PC-9 (cell line): ENCODE results near the gene RIPOR3. TPM values are rescaled to one million over a fixed set of nuclear protein-coding genes. Genes with fewer than 3 reads are reported as not detected.

ENCODE experiments used
- BruUV-seq: library from RNA; stranded (reverse); fragments of 400-500 nt; replicated peaks from 2 replicates; lab custom pipeline; 2021; lab: Mats Ljungman, UMichigan
- CTCF ChIA-PET: fragments of 300-600 bp; sonication (Branson Sonifier 250); formaldehyde crosslinking; loops from one replicate; lab custom pipeline; 2022; ENCODE audit warnings: antibody characterized with exemption; lab: Charles Lee
- POLR2A ChIA-PET: fragments of 300-600 bp; sonication (Branson Sonifier 250); formaldehyde crosslinking; loops from one replicate; lab custom pipeline; 2022; ENCODE audit warnings: antibody characterized with exemption; ENCODE audit not compliant: unreplicated experiment; lab: Charles Lee
- DNase-seq, 2 experiments: peaks; one replicate each; pipeline versions ENCODE4 v3.0.0 to v3.0.0-alpha.2; 2015 to 2022; ENCODE audit warnings: mixed read lengths in 1 of 2
- H2AFZ ChIP-seq: fragments of 200-600 bp; sonication (generic); 2 replicates; pipeline ENCODE4 v1.8.1; 2017; ENCODE audit warnings: antibody characterized with exemption
- H3F3A ChIP-seq: fragments of 200-600 bp; sonication (generic); 2 replicates; pipeline ENCODE4 v1.8.1; 2017; ENCODE audit warnings: antibody characterized with exemption, mild to moderate bottlenecking, low read depth; ENCODE audit not compliant: insufficient read depth
- H3K27ac ChIP-seq: fragments of 200-600 bp; sonication (generic); 2 replicates; pipeline ENCODE4 v1.6.1; 2016; ENCODE audit warnings: mixed run types
- H3K27me3 ChIP-seq: fragments of 200-600 bp; sonication (generic); 2 replicates; pipeline ENCODE4 v1.6.1; 2016; ENCODE audit warnings: low read depth, mixed run types; ENCODE audit not compliant: insufficient read depth
- H3K36me3 ChIP-seq: fragments of 200-600 bp; sonication (generic); 2 replicates; pipeline ENCODE4 v1.6.1; 2016; ENCODE audit warnings: low read depth, mixed run types
- H3K4me1 ChIP-seq: fragments of 200-600 bp; sonication (generic); replicated peaks from 2 replicates; pipeline ENCODE4 v1.6.1; 2016; ENCODE audit warnings: mixed run types; ENCODE audit not compliant: insufficient read depth
- H3K4me2 ChIP-seq: fragments of 200-600 bp; sonication (generic); 2 replicates; pipeline ENCODE4 v1.6.1; 2017; ENCODE audit warnings: mixed run types
- H3K4me3 ChIP-seq: fragments of 200-600 bp; sonication (generic); 2 replicates; pipeline ENCODE4 v1.6.1; 2016; ENCODE audit warnings: mixed run types
- H3K79me2 ChIP-seq: fragments of 200-600 bp; sonication (generic); 2 replicates; pipeline ENCODE4 v1.6.1; 2017; ENCODE audit warnings: low read depth, mixed run types
- H3K9me2 ChIP-seq: fragments of 200-600 bp; sonication (generic); 2 replicates; pipeline ENCODE4 v1.8.1; 2017; ENCODE audit warnings: mild to moderate bottlenecking; ENCODE audit not compliant: insufficient read depth
- H3K9me3 ChIP-seq: fragments of 200-600 bp; sonication (generic); 2 replicates; pipeline ENCODE4 v1.8.1; 2016; ENCODE audit warnings: low read depth; ENCODE audit not compliant: insufficient read depth
- H4K20me1 ChIP-seq: fragments of 200-600 bp; sonication (generic); 2 replicates; pipeline ENCODE4 v1.8.1; 2017; ENCODE audit not compliant: insufficient read depth
- EZH2 ChIP-seq: fragments of 200-600 bp; sonication (generic); IDR thresholded peaks from 2 replicates; pipeline ENCODE4 v1.8.0; 2017; ENCODE audit warnings: antibody characterized with exemption, low read depth
- intact Hi-C: fragments of 100-400 bp; cut with micrococcal nuclease; formaldehyde crosslinking; loops from one replicate; pipeline ENCODE4 v1.10.0; 2022; ENCODE audit not compliant: unreplicated experiment
- total RNA-seq: library from RNA; stranded (reverse); gene quantifications from 2 replicates; pipeline ENCODE4 v1.2.3, GENCODE V29; 2021
- TF ChIP-seq, protein P1 (sequence below): fragments of 200-600 bp; sonication (generic); conservative IDR thresholded peaks from 2 replicates; pipeline ENCODE4 v1.6.1; 2017; ENCODE audit warnings: mixed run types, antibody characterized with exemption, mild to moderate bottlenecking, moderate library complexity

The RIPOR3 gene
- total RNA-seq, 1 experiment from 2014 or later, result 6.3 TPM

DNA sequence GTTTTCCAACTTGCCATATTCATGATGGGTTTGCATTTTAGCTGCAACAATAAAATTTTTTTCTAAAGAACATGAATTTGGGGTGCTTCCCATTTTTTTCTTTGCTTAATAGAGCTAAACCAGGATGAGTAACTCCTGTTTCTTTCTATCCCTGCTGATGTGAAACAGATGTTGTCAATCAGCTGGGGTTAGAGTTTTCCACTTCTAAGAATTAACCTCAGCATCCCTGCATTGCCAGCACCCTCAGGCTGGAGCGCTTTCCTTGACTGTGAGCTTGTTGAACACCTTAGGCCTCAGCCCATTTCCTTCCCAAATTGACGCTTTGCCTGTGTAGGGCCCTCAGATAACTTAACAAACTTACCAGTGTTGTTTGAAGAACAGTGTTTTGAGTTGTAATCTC, 106.7 kb downstream of the RIPOR3 start:
- Histone ChIP-seq H2AFZ (no peak overlapping the region), H3K36me3 (peaks cover 20% of the 10 kb centered on the region), H4K20me1 (no peaks in the 10 kb centered on the region), H3K27me3 (no peaks in the 10 kb centered on the region), H3K27ac (no peak overlapping the region), H3K9me2 (no peaks in the 10 kb centered on the region), H3F3A (no peaks in the 10 kb centered on the region; the same call in 1 of the 2 replicates), H3K4me1 (no peaks in the 10 kb centered on the region), H3K4me2 (no peak overlapping the region), H3K9me3 (no peaks in the 10 kb centered on the region), H3K4me3 (no peak overlapping the region), H3K79me2 (no peaks in the 10 kb centered on the region)
- no TSS peak for BruUV-seq
- no peak for DNase-seq
- TF ChIP-seq, protein P1, sequence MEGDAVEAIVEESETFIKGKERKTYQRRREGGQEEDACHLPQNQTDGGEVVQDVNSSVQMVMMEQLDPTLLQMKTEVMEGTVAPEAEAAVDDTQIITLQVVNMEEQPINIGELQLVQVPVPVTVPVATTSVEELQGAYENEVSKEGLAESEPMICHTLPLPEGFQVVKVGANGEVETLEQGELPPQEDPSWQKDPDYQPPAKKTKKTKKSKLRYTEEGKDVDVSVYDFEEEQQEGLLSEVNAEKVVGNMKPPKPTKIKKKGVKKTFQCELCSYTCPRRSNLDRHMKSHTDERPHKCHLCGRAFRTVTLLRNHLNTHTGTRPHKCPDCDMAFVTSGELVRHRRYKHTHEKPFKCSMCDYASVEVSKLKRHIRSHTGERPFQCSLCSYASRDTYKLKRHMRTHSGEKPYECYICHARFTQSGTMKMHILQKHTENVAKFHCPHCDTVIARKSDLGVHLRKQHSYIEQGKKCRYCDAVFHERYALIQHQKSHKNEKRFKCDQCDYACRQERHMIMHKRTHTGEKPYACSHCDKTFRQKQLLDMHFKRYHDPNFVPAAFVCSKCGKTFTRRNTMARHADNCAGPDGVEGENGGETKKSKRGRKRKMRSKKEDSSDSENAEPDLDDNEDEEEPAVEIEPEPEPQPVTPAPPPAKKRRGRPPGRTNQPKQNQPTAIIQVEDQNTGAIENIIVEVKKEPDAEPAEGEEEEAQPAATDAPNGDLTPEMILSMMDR, result no peak
- no peak for TF ChIP-seq EZH2
- intact Hi-C loops, result loop anchor here (5.0 kb wide), 1 partner anchor 158 kb away; no protein-coding TSS in a partner anchor
- ChIA-PET POLR2A (no interaction called here), CTCF (no interaction called here)

DNA sequence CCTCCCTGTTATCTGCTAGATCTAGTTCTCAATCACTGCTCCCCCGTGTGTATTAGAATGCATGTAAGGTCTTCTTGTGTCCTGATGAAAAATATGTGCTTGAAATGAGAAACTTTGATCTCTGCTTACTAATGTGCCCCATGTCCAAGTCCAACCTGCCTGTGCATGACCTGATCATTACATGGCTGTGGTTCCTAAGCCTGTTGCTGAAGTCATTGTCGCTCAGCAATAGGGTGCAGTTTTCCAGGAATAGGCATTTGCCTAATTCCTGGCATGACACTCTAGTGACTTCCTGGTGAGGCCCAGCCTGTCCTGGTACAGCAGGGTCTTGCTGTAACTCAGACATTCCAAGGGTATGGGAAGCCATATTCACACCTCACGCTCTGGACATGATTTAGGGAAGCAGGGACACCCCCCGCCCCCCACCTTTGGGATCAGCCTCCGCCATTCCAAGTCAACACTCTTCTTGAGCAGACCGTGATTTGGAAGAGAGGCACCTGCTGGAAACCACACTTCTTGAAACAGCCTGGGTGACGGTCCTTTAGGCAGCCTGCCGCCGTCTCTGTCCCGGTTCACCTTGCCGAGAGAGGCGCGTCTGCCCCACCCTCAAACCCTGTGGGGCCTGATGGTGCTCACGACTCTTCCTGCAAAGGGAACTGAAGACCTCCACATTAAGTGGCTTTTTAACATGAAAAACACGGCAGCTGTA, 107.7 kb downstream of the RIPOR3 start:
- Histone ChIP-seq H3K79me2 (no peaks in the 10 kb centered on the region), H3K9me2 (no peaks in the 10 kb centered on the region), H3K4me2 (no peak overlapping the region), H3K4me3 (no peak overlapping the region), H3K27ac (no peak overlapping the region), H4K20me1 (no peaks in the 10 kb centered on the region), H3K36me3 (peaks cover 27% of the 10 kb centered on the region), H3F3A (peaks cover 11% of the 10 kb centered on the region; the same call in 1 of the 2 replicates), H3K4me1 (no peaks in the 10 kb centered on the region), H3K27me3 (no peaks in the 10 kb centered on the region), H3K9me3 (no peaks in the 10 kb centered on the region), H2AFZ (no peak overlapping the region)
- no peak for DNase-seq
- intact Hi-C loops, result no loop called here
- POLR2A ChIA-PET, result no interaction called here
- CTCF ChIA-PET, result no interaction called here
- BruUV-seq, result TSS peak; percentile 18
- TF ChIP-seq, protein P1, result no peak
- no peak for TF ChIP-seq EZH2

DNA sequence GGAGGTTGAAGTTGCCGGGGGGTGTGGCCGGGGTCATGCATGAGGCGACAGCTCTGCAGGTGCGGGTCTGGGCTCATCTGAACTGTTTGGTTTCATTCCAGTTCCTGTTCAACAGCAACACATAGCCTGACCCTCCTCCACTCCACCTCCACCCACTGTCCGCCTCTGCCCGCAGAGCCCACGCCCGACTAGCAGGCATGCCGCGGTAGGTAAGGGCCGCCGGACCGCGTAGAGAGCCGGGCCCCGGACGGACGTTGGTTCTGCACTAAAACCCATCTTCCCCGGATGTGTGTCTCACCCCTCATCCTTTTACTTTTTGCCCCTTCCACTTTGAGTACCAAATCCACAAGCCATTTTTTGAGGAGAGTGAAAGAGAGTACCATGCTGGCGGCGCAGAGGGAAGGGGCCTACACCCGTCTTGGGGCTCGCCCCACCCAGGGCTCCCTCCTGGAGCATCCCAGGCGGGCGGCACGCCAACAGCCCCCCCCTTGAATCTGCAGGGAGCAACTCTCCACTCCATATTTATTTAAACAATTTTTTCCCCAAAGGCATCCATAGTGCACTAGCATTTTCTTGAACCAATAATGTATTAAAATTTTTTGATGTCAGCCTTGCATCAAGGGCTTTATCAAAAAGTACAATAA, 108.6 kb downstream of the RIPOR3 start:
- Histone ChIP-seq H3K27me3 (no peaks in the 10 kb centered on the region), H3K4me1 (no peaks in the 10 kb centered on the region), H3F3A (peaks cover 13% of the 10 kb centered on the region; the same call in 1 of the 2 replicates), H3K36me3 (peaks cover 27% of the 10 kb centered on the region), H3K27ac (no peak overlapping the region), H3K4me2 (no peak overlapping the region), H3K4me3 (no peak overlapping the region), H4K20me1 (no peaks in the 10 kb centered on the region), H3K9me3 (no peaks in the 10 kb centered on the region), H3K79me2 (no peaks in the 10 kb centered on the region), H2AFZ (no peak overlapping the region), H3K9me2 (no peaks in the 10 kb centered on the region)
- no peak for DNase-seq
- CTCF ChIA-PET, result no interaction called here
- TF ChIP-seq EZH2, result no peak
- TF ChIP-seq, protein P1, result no peak
- intact Hi-C loops, result no loop called here
- BruUV-seq, result no TSS peak
- POLR2A ChIA-PET, result no interaction called here
